IMR-90 (cell line): ENCODE results near the gene FASLG. TPM values are rescaled to one million over a fixed set of nuclear protein-coding genes. Genes with fewer than 3 reads are reported as not detected.

Experiments
- ATAC-seq: fragments of 200-7000 bp; cut with Tn5 transposase; 2 replicates; pipeline ENCODE4 v1.9.1; 2020; ENCODE audit warnings: low read depth, mild to moderate bottlenecking, moderate library complexity
- BruUV-seq: library from RNA; stranded (reverse); fragments of 400-500 nt; replicated peaks from 2 replicates; lab custom pipeline; 2021; lab: Mats Ljungman, UMichigan
- CTCF ChIA-PET: fragments of 300-600 bp; formaldehyde crosslinking; extraction: SDS; loops from one replicate; lab custom pipeline; 2021; ENCODE audit warnings: antibody characterized with exemption; lab: Yijun Ruan, JAX
- POLR2A ChIA-PET: fragments of 300-600 bp; sonication (Branson Sonifier 250); formaldehyde crosslinking; loops from one replicate; lab custom pipeline; 2022; ENCODE audit warnings: antibody characterized with exemption; ENCODE audit not compliant: unreplicated experiment; lab: Charles Lee
- DNase-seq: peaks from one replicate; pipeline ENCODE4 v3.0.0; 2013
- H2AFZ ChIP-seq: replicated peaks from 2 replicates; pipeline ENCODE3; 2013; ENCODE audit warnings: low read length, mild to moderate bottlenecking; ENCODE audit not compliant: poor library complexity
- H2AK5ac ChIP-seq: 2 replicates; pipeline ENCODE4 v1.6.1; 2013; ENCODE audit warnings: low read depth, low read length, inconsistent platforms
- H2AK9ac ChIP-seq: replicated peaks from 2 replicates; pipeline ENCODE3; 2013; ENCODE audit warnings: mild to moderate bottlenecking, low read depth, low read length, moderate library complexity; ENCODE audit not compliant: poor library complexity
- H2BK120ac ChIP-seq: 2 replicates; pipeline ENCODE4 v1.6.1; 2013; ENCODE audit warnings: low read depth, low read length, inconsistent platforms
- H2BK15ac ChIP-seq: 3 replicates; pipeline ENCODE4 v1.6.1; 2013; ENCODE audit warnings: low read depth, low read length, inconsistent platforms
- H2BK20ac ChIP-seq: 2 replicates; pipeline ENCODE4 v1.6.1; 2013; ENCODE audit warnings: low read depth, mild to moderate bottlenecking, inconsistent platforms, low read length, moderate library complexity
- H2BK5ac ChIP-seq: 2 replicates; pipeline ENCODE4 v1.6.1; 2013; ENCODE audit warnings: mild to moderate bottlenecking, low read depth, low read length, inconsistent platforms; ENCODE audit not compliant: poor library complexity, severe bottlenecking
- H3K14ac ChIP-seq: replicated peaks from 2 replicates; pipeline ENCODE4 v1.6.1; 2013; ENCODE audit warnings: low read depth, low read length, inconsistent platforms
- H3K18ac ChIP-seq: 2 replicates; pipeline ENCODE4 v1.6.1; 2013; ENCODE audit warnings: low read depth, low read length, control low read depth
- H3K23ac ChIP-seq: 2 replicates; pipeline ENCODE4 v1.6.1; 2013; ENCODE audit warnings: low read depth, low read length, inconsistent platforms
- H3K27ac ChIP-seq: 2 replicates; pipeline ENCODE4 v1.5.1; 2013; ENCODE audit warnings: mild to moderate bottlenecking, control low read depth, low read length; ENCODE audit not compliant: insufficient read depth
- H3K27me3 ChIP-seq: 2 replicates; pipeline ENCODE4 v1.6.1; 2013; ENCODE audit warnings: low read length; ENCODE audit not compliant: control insufficient read depth, insufficient read depth
- H3K36me3 ChIP-seq: 2 replicates; pipeline ENCODE4 v1.6.1; 2013; ENCODE audit warnings: low read length, mixed read lengths; ENCODE audit not compliant: control insufficient read depth, insufficient read depth
- H3K4ac ChIP-seq: 2 replicates; pipeline ENCODE4 v1.6.1; 2013; ENCODE audit warnings: low read depth, low read length, inconsistent platforms
- H3K4me1 ChIP-seq: 2 replicates; pipeline ENCODE4 v1.6.1; 2013; ENCODE audit warnings: low read length, mixed read lengths; ENCODE audit not compliant: control insufficient read depth, insufficient read depth
- H3K4me2 ChIP-seq: 2 replicates; pipeline ENCODE4 v1.6.1; 2013; ENCODE audit warnings: low read depth, mild to moderate bottlenecking, control low read depth, low read length, moderate library complexity
- H3K4me3 ChIP-seq: 2 replicates; pipeline ENCODE4 v1.5.1; 2013; ENCODE audit warnings: low read depth, mild to moderate bottlenecking, control low read depth, low read length, moderate library complexity; ENCODE audit not compliant: insufficient read depth
- H3K56ac ChIP-seq: 2 replicates; pipeline ENCODE4 v1.6.1; 2013; ENCODE audit warnings: low read length, inconsistent platforms; ENCODE audit not compliant: insufficient read depth; ENCODE audit errors: extremely low read depth
- H3K79me1 ChIP-seq, 2 experiments: 2 replicates each; pipeline ENCODE4 v1.6.1; 2013; ENCODE audit warnings: low read length in 2 of 2, inconsistent platforms in 1 of 2, low read depth in 1 of 2
- H3K9ac ChIP-seq: 2 replicates; pipeline ENCODE4 v1.6.1; 2013; ENCODE audit warnings: low read depth, low read length, control low read depth
- H3K9me1 ChIP-seq: 2 replicates; pipeline ENCODE4 v1.6.1; 2013; ENCODE audit warnings: low read length, inconsistent platforms; ENCODE audit not compliant: insufficient read depth
- H3K9me3 ChIP-seq: 2 replicates; pipeline ENCODE4 v1.6.1; 2013; ENCODE audit warnings: low read length; ENCODE audit not compliant: control insufficient read depth, insufficient read depth
- H4K20me1 ChIP-seq: 2 replicates; pipeline ENCODE4 v1.6.1; 2013; ENCODE audit warnings: low read length, inconsistent platforms; ENCODE audit not compliant: insufficient read depth
- H4K5ac ChIP-seq: 2 replicates; pipeline ENCODE4 v1.6.1; 2013; ENCODE audit warnings: mild to moderate bottlenecking, low read depth, low read length, control low read depth
- H4K8ac ChIP-seq, 2 experiments: 2 replicates each; pipeline ENCODE4 v1.6.1; 2013; ENCODE audit warnings: low read depth in 2 of 2, low read length in 2 of 2, control low read depth in 1 of 2, inconsistent platforms in 1 of 2
- H4K91ac ChIP-seq: 2 replicates; pipeline ENCODE4 v1.6.1; 2013; ENCODE audit warnings: low read depth, low read length, inconsistent platforms; ENCODE audit not compliant: insufficient read depth
- BHLHE40 ChIP-seq: fragments of 150-350 bp; IDR thresholded peaks from 2 replicates; pipeline ENCODE4 v1.6.1; 2016; ENCODE audit warnings: mild to moderate bottlenecking, low read depth, low read length
- CTCF ChIP-seq: conservative IDR thresholded peaks from 2 replicates; pipeline ENCODE4 v1.5.1; 2012; ENCODE audit warnings: mild to moderate bottlenecking, low read depth, low read length, improper control_type of control experiment
- RAD21 ChIP-seq: IDR thresholded peaks from 2 replicates; pipeline ENCODE4 v1.6.1; 2012; ENCODE audit warnings: low read length, improper control_type of control experiment
- RFX5 ChIP-seq: IDR thresholded peaks from 2 replicates; pipeline ENCODE4 v1.8.0; 2012; ENCODE audit warnings: low read depth, mild to moderate bottlenecking, low read length, moderate library complexity
- SMC3 ChIP-seq: fragments of 150-350 bp; IDR thresholded peaks from 2 replicates; pipeline ENCODE4 v1.6.1; 2016; ENCODE audit warnings: low read depth, mild to moderate bottlenecking, antibody characterized with exemption, low read length, moderate library complexity
- USF2 ChIP-seq: fragments of 150-350 bp; IDR thresholded peaks from 2 replicates; pipeline ENCODE4 v1.6.1; 2017; ENCODE audit warnings: mild to moderate bottlenecking, antibody characterized with exemption, low read length, low read depth
- WGBS, 2 experiments: methylation state at CpG; one replicate each; pipeline versions ENCODE4 v1.1.5 to v1.1.7; 2013; ENCODE audit warnings: missing lambda C conversion rate in 2 of 2; ENCODE audit not compliant: insufficient read length in 1 of 2; ENCODE audit errors: extremely low coverage in 2 of 2; 5-methylcytosine and 5-hydroxymethylcytosine counted together
- dilution Hi-C: fragments of 300-500 bp; cut with HindIII; formaldehyde crosslinking; loops from one replicate; pipeline ENCODE4 v1.14.3; 2018; ENCODE audit warnings: low sequenced_read_pairs; ENCODE audit not compliant: unreplicated experiment
- in situ Hi-C: fragments of 300-500 bp; cut with MboI; formaldehyde crosslinking; loops from 3 replicates; pipeline ENCODE4 v1.14.3; 2019; ENCODE audit warnings: low sequenced_read_pairs, inconsistent platforms, mixed read lengths
- intact Hi-C: fragments of 100-400 bp; cut with micrococcal nuclease; formaldehyde crosslinking; loops from 2 replicates; pipeline ENCODE4 v1.10.0; 2022
- polyA plus RNA-seq, 3 experiments: library from polyadenylated mRNA; depleted of rRNA; stranded (reverse); fragments of >200 nt; gene quantifications; 2 replicates each; pipeline ENCODE4 v1.2.3, GENCODE V29; 2012; ENCODE audit warnings: low replicate concordance in 1 of 3
- total RNA-seq: library from RNA; depleted of rRNA; stranded (reverse); fragments of >200 nt; gene quantifications from 2 replicates; pipeline ENCODE4 v1.2.3, GENCODE V29; 2012

Gene FASLG
- total and polyA plus RNA-seq, 2 of the 4 experiments (the other 2 are of a cell fraction): 0.14 to 0.18 TPM

GRCh38 chr1:172628401-172628800 lies 30.5 kb upstream of the FASLG start:
- Histone ChIP-seq H3K4me3 (no peak overlapping the region), H4K5ac (no peak overlapping the region; the same call in 1 of the 2 replicates), H3K14ac (no peak overlapping the region), H3K9me1 (no peaks in the 10 kb centered on the region), H3K4me1 (peaks cover 13% of the 10 kb centered on the region), H3K27me3 (no peaks in the 10 kb centered on the region), H3K4ac (peak overlapping the region; percentile 83; the same call in 1 of the 2 replicates), H4K8ac (peak overlapping the region; percentile 75 to 85; a peak in 2 of 4 replicates), H2BK5ac (peak overlapping the region; percentile 76), H3K9me3 (peaks cover 6% of the 10 kb centered on the region), H3K9ac (no peak overlapping the region), H2AK9ac (no peak overlapping the region), H3K4me2 (no peak overlapping the region), H3K27ac (no peak overlapping the region), H2BK20ac (0 out of 2 replicates have a peak overlapping the region, but pooled peaks have one; percentile 69), H3K18ac (peak overlapping the region; percentile 18; the same call in 1 of the 2 replicates), H3K36me3 (no peaks in the 10 kb centered on the region), H2BK15ac (no peak overlapping the region; the same call in 2 of the 3 replicates), H2BK120ac (peak overlapping the region; percentile 46; the same call in 1 of the 2 replicates), H3K56ac (no peak overlapping the region), H2AFZ (no peak overlapping the region), H4K20me1 (no peaks in the 10 kb centered on the region), H2AK5ac (no peak overlapping the region; the same call in 1 of the 2 replicates), H4K91ac (no peak overlapping the region), H3K79me1 (no peaks in the 10 kb centered on the region), H3K23ac (no peak overlapping the region)
- dilution Hi-C loops (no loop called here), in situ Hi-C loops (no loop called here), intact Hi-C loops (no loop called here)
- no peak for TF ChIP-seq RFX5
- no peak for TF ChIP-seq BHLHE40
- no peak for TF ChIP-seq SMC3
- TF ChIP-seq RAD21: no peak
- TF ChIP-seq CTCF: no peak
- no peak for TF ChIP-seq USF2
- WGBS, 2 experiments: no CpG with 5 or more reads among the region's 4 CpGs
- BruUV-seq: no TSS peak
- ChIA-PET CTCF (no interaction called here), POLR2A (no interaction called here)
- peak; percentile 79 for DNase-seq
- no peak; the same call in 1 of the 2 replicates for ATAC-seq
